IPS-11a (cell line): Measurements from ENCODE around the gene ANKRD31.

ENCODE experiments used
- H3K4me3 ChIP-seq: one replicate; pipeline ENCODE4 v1.5.1; 2013; ENCODE audit warnings: low read depth, low read length, control low read depth

Gene ANKRD31

GRCh38 chr5:75043633-75044264 is 192.9 kb downstream of the ANKRD31 start:
- no peak overlapping the region for H3K4me3 ChIP-seq

GRCh38 chr5:75042522-75042921 is 194.2 kb downstream of the ANKRD31 start:
- no peak overlapping the region for H3K4me3 ChIP-seq

GRCh38 chr5:75040973-75041372 is 195.7 kb downstream of the ANKRD31 start:
- no peak overlapping the region for H3K4me3 ChIP-seq

- no peak overlapping the region for H3K4me3 ChIP-seq
These were observed 199.6 kb downstream of the ANKRD31 start for GRCh38 chr5:75037106-75037505.

GRCh38 chr5:75034137-75034739 is 202.4 kb downstream of the ANKRD31 start:
- H3K4me3 ChIP-seq = no peak overlapping the region

- no peak overlapping the region for H3K4me3 ChIP-seq
These were observed 205.3 kb downstream of the ANKRD31 start for GRCh38 chr5:75031366-75031765.

- H3K4me3 ChIP-seq = no peak overlapping the region
These were observed 208.6 kb downstream of the ANKRD31 start for GRCh38 chr5:75028090-75028489.

GRCh38 chr5:75023368-75024159 is 213.1 kb downstream of the ANKRD31 start:
- H3K4me3 ChIP-seq = no peak overlapping the region

- H3K4me3 ChIP-seq = no peak overlapping the region
These were observed 214.9 kb downstream of the ANKRD31 start for GRCh38 chr5:75021800-75022199.

GRCh38 chr5:75021219-75021618 is 215.5 kb downstream of the ANKRD31 start:
- H3K4me3 ChIP-seq = no peak overlapping the region

GRCh38 chr5:75020016-75020656 is 216.5 kb downstream of the ANKRD31 start:
- H3K4me3 ChIP-seq = no peak overlapping the region

- no peak overlapping the region for H3K4me3 ChIP-seq
These were observed 217.7 kb downstream of the ANKRD31 start for GRCh38 chr5:75018805-75019587.
